ENCODE measurements around the gene CCDC192. TPM values are rescaled to one million over a fixed set of nuclear protein-coding genes. Genes with fewer than 3 reads are reported as not detected.

The CCDC192 gene
- total and polyA plus RNA-seq, 2 of the 4 experiments (the other 2 are of a cell fraction), result not detected

DNA sequence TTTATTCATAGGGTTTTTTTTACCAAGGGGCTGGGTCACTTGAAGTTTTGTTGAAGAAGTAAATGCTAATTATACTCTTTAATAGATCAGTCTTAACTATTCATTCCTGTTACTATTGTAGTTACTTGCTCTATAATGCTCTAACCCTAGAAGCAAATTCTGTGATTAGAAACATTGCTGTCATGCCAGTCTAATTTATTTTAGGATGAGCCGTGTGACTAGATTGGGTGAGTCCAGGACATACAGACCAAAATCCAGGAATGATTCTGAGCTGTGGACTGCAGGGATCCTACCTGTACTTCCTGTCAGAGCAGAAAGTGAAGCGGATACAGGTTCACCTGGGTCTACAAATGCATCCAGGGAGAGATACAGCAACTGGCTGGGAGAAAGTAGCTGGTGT lies 757 bp upstream of the CCDC192 start:
- H2AK5ac ChIP-seq (ENCODE audit: low read depth, low read length), result no peak overlapping the region
- H2BK15ac ChIP-seq (ENCODE audit: low read depth, low read length), result no peak overlapping the region
- no peak overlapping the region for H2AFZ ChIP-seq (replicated peaks; ENCODE audit: low read length, poor library complexity)
- no peaks in the 10 kb centered on the region for H4K20me1 ChIP-seq (ENCODE audit: insufficient read depth, low read length)
- no peak overlapping the region for H3K4ac ChIP-seq (ENCODE audit: low read depth, low read length)
- no peak overlapping the region for H2BK20ac ChIP-seq (ENCODE audit: low read depth, low read length)
- no peaks in the 10 kb centered on the region for H3K36me3 ChIP-seq (ENCODE audit: control insufficient read depth, insufficient read depth, low read length)
- no peak overlapping the region for H3K4me2 ChIP-seq (ENCODE audit: low read depth, low read length)
- no peak overlapping the region for H2BK120ac ChIP-seq (ENCODE audit: low read depth, low read length)
- no peak overlapping the region for H3K27ac ChIP-seq (ENCODE audit: insufficient read depth, low read length)
- no peak overlapping the region for H4K8ac ChIP-seq (ENCODE audit: low read depth in 2 of 2, low read length in 2 of 2)
- H3K56ac ChIP-seq (ENCODE audit: extremely low read depth, insufficient read depth, low read length), result no peak overlapping the region
- CTCF ChIA-PET, result interaction anchor here (0.6 kb wide), 1 partner anchor 243 kb away, joined by 5 read pairs; no protein-coding TSS in a partner anchor
- H3K4me1 ChIP-seq (ENCODE audit: control insufficient read depth, insufficient read depth, low read length), result peaks cover 6% of the 10 kb centered on the region; the same call in 1 of the 2 replicates
- H4K91ac ChIP-seq (ENCODE audit: insufficient read depth, low read depth, low read length), result no peak overlapping the region
- H3K18ac ChIP-seq (ENCODE audit: low read depth, low read length), result no peak overlapping the region
- dilution Hi-C loops (cut with HindIII; ENCODE audit: low sequenced_read_pairs, unreplicated experiment) (no loop called here), in situ Hi-C loops (cut with MboI; ENCODE audit: low sequenced_read_pairs) (no loop called here), intact Hi-C loops (cut with micrococcal nuclease) (no loop called here)
- H3K4me3 ChIP-seq (ENCODE audit: insufficient read depth, low read depth, low read length), result no peak overlapping the region
- POLR2A ChIA-PET (ENCODE audit: unreplicated experiment), result no interaction called here
- H3K23ac ChIP-seq (ENCODE audit: low read depth, low read length), result no peak overlapping the region
- no peak overlapping the region for H3K14ac ChIP-seq (replicated peaks; ENCODE audit: low read depth, low read length)
- no peaks in the 10 kb centered on the region for H3K79me1 ChIP-seq (ENCODE audit: low read depth in 1 of 2, low read length in 2 of 2)
- BruUV-seq (replicated peaks), result no TSS peak
- 89% methylated on average over 1 of the region's 2 CpGs; no CpG with 5 or more reads in 1 of the 2 experiments for WGBS, 2 experiments (ENCODE audit: extremely low coverage in 2 of 2, insufficient read length in 1 of 2)
- H2BK5ac ChIP-seq (ENCODE audit: low read depth, low read length, poor library complexity, severe bottlenecking), result no peak overlapping the region
- H2AK9ac ChIP-seq (replicated peaks; ENCODE audit: low read depth, low read length, poor library complexity), result no peak overlapping the region
- no peaks in the 10 kb centered on the region for H3K9me1 ChIP-seq (ENCODE audit: insufficient read depth, low read length)
- no peak for DNase-seq
- H3K9me3 ChIP-seq (ENCODE audit: control insufficient read depth, insufficient read depth, low read length), result no peaks in the 10 kb centered on the region
- no peak overlapping the region for H4K5ac ChIP-seq (ENCODE audit: low read depth, low read length)
- no peak for ATAC-seq (ENCODE audit: low read depth)
- H3K27me3 ChIP-seq (ENCODE audit: control insufficient read depth, insufficient read depth, low read length), result no peaks in the 10 kb centered on the region
- no peak for TF ChIP-seq MXI1 (IDR thresholded peaks at IDR 0.05; ENCODE audit: borderline replicate concordance, low read depth, low read length)
- TF ChIP-seq CHD1 (IDR thresholded peaks at IDR 0.05; ENCODE audit: low read depth, low read length), result no peak
- TF ChIP-seq RAD21 (IDR thresholded peaks at IDR 0.05; ENCODE audit: low read length), result no peak
- no peak for TF ChIP-seq SMC3 (IDR thresholded peaks at IDR 0.05; ENCODE audit: low read depth, low read length)
- no peak overlapping the region for H3K9ac ChIP-seq (ENCODE audit: low read depth, low read length)

All from IMR-90 (cell line).